Measurements from ENCODE around the gene CDCP1. TPM values are rescaled to one million over a fixed set of nuclear protein-coding genes. Genes with fewer than 3 reads are reported as not detected.
"Not testable (repeated sequence)": the region's sequence is repeated elsewhere in the genome, so short reads cannot be mapped to it uniquely, and the experiment has no call there.

CDCP1 gene
- total RNA-seq, 1 experiment from 2014 or later, result 66.9 TPM

- Mint-ChIP-seq H3K36me3 (ENCODE audit: insufficient read depth, unreplicated experiment) (peaks cover 5% of the 10 kb centered on the region), H3K27ac (ENCODE audit: unreplicated experiment) (no peak overlapping the region), H3K4me3 (ENCODE audit: low read depth, unreplicated experiment) (no peak overlapping the region), H3K4me1 (ENCODE audit: low read depth, unreplicated experiment) (peaks cover 49% of the 10 kb centered on the region), H3K27me3 (ENCODE audit: unreplicated experiment) (peaks cover 7% of the 10 kb centered on the region), H3K9me3 (ENCODE audit: low read depth, unreplicated experiment) (peaks cover 2% of the 10 kb centered on the region)
- intact Hi-C loops (cut with micrococcal nuclease; ENCODE audit: unreplicated experiment), result no loop called here
- TF ChIP-seq CTCF (IDR thresholded peaks at IDR 0.05; ENCODE audit: unreplicated experiment), result no peak
- DNase-seq, result no peak
- CTCF ChIA-PET, result interaction anchor here (0.6 to 1.4 kb wide), 3 partner anchors 14 to 17 kb away, joined by 3 to 4 read pairs (median 3); no protein-coding TSS in a partner anchor
- BruUV-seq (replicated peaks), result no TSS peak
These were observed 90.6 kb downstream of the CDCP1 start for GRCh38 chr3:45055411-45056143.

DNA sequence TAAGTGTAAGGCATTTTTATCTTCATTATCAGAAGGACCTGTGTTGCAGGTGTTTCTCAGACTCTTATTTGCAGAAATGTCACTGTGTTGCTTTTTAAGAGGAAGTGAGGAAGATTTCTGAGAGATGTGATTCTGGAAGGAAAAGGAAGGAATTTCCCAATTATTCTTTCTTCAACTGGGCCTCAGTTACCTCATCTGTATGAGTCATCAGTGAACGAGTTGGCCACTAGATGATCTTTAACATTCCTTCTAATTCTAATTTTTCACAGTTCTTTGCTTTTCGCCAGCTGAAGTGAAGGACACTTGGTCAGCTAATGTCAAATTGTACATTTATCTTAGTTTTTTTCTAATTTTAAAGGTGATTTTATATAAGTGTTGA lies 91.2 kb downstream of the CDCP1 start:
- intact Hi-C loops (cut with micrococcal nuclease; ENCODE audit: unreplicated experiment), result no loop called here
- CTCF ChIA-PET, result interaction anchor here (0.6 to 1.4 kb wide), 3 partner anchors 14 to 17 kb away, joined by 3 to 4 read pairs (median 3); no protein-coding TSS in a partner anchor
- DNase-seq, result no peak
- peaks cover 12% of the 10 kb centered on the region for H3K27me3 Mint-ChIP-seq (ENCODE audit: unreplicated experiment)
- peaks cover 5% of the 10 kb centered on the region for H3K36me3 Mint-ChIP-seq (ENCODE audit: insufficient read depth, unreplicated experiment)
- no TSS peak for BruUV-seq (replicated peaks)
- TF ChIP-seq CTCF (IDR thresholded peaks at IDR 0.05; ENCODE audit: unreplicated experiment), result no peak
- peaks cover 2% of the 10 kb centered on the region for H3K9me3 Mint-ChIP-seq (ENCODE audit: low read depth, unreplicated experiment)
- no peak overlapping the region for H3K27ac Mint-ChIP-seq (ENCODE audit: unreplicated experiment)
- peaks cover 49% of the 10 kb centered on the region for H3K4me1 Mint-ChIP-seq (ENCODE audit: low read depth, unreplicated experiment)
- no peak overlapping the region for H3K4me3 Mint-ChIP-seq (ENCODE audit: low read depth, unreplicated experiment)

DNA sequence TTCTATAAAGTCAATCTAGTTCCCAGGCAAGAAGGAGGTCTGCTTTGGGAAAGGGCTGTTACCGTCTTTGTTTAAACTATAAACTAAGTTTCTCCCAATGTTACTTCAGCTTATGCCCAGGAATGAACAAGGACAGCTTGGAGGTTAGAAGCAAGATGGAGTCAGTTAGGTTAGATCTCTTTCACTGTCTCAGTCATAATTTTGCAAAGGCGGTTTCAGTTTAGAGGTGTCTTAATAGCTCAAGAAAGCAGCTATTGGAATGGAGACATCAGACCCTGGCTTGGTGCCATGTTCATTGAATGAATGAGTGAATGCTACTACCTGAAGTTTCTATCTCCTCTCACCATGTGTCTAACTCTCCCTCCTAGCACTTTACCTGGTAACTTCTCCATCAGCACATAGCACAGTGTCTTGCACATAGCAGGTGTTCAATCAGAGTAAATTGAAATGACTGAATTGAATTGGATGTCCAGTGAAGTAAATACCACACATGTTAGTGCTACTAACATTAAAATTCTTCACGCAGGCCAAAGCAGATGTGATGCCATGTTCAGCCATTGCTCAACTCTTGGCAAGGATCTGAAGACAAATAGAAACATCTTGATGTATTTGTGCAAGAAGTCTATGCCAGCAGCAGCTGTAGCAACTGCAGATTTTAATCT lies 91.9 kb downstream of the CDCP1 start:
- no peak for TF ChIP-seq CTCF (IDR thresholded peaks at IDR 0.05; ENCODE audit: unreplicated experiment)
- BruUV-seq (replicated peaks), result no TSS peak
- H3K9me3 Mint-ChIP-seq (ENCODE audit: low read depth, unreplicated experiment), result peaks cover 2% of the 10 kb centered on the region
- H3K4me3 Mint-ChIP-seq (ENCODE audit: low read depth, unreplicated experiment), result no peak overlapping the region
- CTCF ChIA-PET, result no interaction called here
- H3K27ac Mint-ChIP-seq (ENCODE audit: unreplicated experiment), result no peak overlapping the region
- peaks cover 49% of the 10 kb centered on the region for H3K4me1 Mint-ChIP-seq (ENCODE audit: low read depth, unreplicated experiment)
- no peak for DNase-seq
- H3K36me3 Mint-ChIP-seq (ENCODE audit: insufficient read depth, unreplicated experiment), result peaks cover 5% of the 10 kb centered on the region
- peaks cover 19% of the 10 kb centered on the region for H3K27me3 Mint-ChIP-seq (ENCODE audit: unreplicated experiment)
- intact Hi-C loops (cut with micrococcal nuclease; ENCODE audit: unreplicated experiment), result no loop called here

DNA sequence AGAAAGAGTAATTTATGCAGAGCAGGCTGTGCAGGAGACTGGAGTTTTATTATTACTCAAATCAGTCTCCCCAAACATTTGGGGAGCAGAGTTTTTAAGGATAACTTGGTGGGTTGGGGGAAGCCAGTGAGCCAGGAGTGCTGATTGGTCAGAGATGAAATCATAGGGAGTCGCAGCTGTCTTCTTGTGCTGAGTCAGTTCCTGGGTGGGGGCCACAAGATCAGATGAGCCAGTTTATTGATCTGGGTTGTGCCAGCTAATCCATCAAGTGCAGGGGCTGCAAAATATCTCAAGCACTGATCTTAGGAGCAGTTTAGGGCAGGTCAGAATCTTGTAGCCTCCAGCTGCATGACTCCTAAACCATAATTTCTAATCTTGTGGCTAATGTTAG lies 92.4 kb downstream of the CDCP1 start:
- H3K9me3 Mint-ChIP-seq (ENCODE audit: low read depth, unreplicated experiment); H3K36me3 Mint-ChIP-seq (ENCODE audit: insufficient read depth, unreplicated experiment); DNase-seq; BruUV-seq (replicated peaks); H3K27ac Mint-ChIP-seq (ENCODE audit: unreplicated experiment); intact Hi-C loops (cut with micrococcal nuclease; ENCODE audit: unreplicated experiment); H3K4me3 Mint-ChIP-seq (ENCODE audit: low read depth, unreplicated experiment); CTCF ChIA-PET: not testable (repeated sequence)
- H3K27me3 Mint-ChIP-seq (ENCODE audit: unreplicated experiment), result peaks cover 25% of the 10 kb centered on the region
- peaks cover 49% of the 10 kb centered on the region for H3K4me1 Mint-ChIP-seq (ENCODE audit: low read depth, unreplicated experiment)

- Mint-ChIP-seq H3K9me3 (ENCODE audit: low read depth, unreplicated experiment) (no peaks in the 10 kb centered on the region), H3K36me3 (ENCODE audit: insufficient read depth, unreplicated experiment) (no peaks in the 10 kb centered on the region), H3K27ac (ENCODE audit: unreplicated experiment) (no peak overlapping the region), H3K4me3 (ENCODE audit: low read depth, unreplicated experiment) (no peak overlapping the region), H3K4me1 (ENCODE audit: low read depth, unreplicated experiment) (peaks cover 31% of the 10 kb centered on the region), H3K27me3 (ENCODE audit: unreplicated experiment) (peaks cover 44% of the 10 kb centered on the region)
- CTCF ChIA-PET, result no interaction called here
- no TSS peak for BruUV-seq (replicated peaks)
- intact Hi-C loops (cut with micrococcal nuclease; ENCODE audit: unreplicated experiment), result no loop called here
- DNase-seq, result no peak
- TF ChIP-seq CTCF (IDR thresholded peaks at IDR 0.05; ENCODE audit: unreplicated experiment), result no peak
These were observed 94.5 kb downstream of the CDCP1 start for GRCh38 chr3:45051685-45052084.

Measured in Calu3 (cell line).